Transverse colon (tissue), 4 donors: ENCODE results near the gene MFSD6L.

ENCODE experiments used
- EP300 ChIP-seq: sonication (generic); formaldehyde crosslinking; IDR thresholded peaks from one replicate; pipeline ENCODE4 v1.6.1; 2017; ENCODE audit warnings: antibody characterized with exemption, low read depth
- POLR2A ChIP-seq: fragments of 450-650 bp; IDR thresholded peaks from one replicate; pipeline ENCODE4 v1.6.1; 2016; ENCODE audit warnings: antibody characterized with exemption, mild to moderate bottlenecking, moderate library complexity
- POLR2AphosphoS5 ChIP-seq, 3 donors: sonication (generic); formaldehyde crosslinking; IDR thresholded peaks; one replicate each; pipeline ENCODE4 v1.6.1; 2016; ENCODE audit warnings: antibody characterized with exemption in 3 of 3
- TF ChIP-seq, protein P1 (sequence below), 5 experiments: fragments of 200-600 bp in 3 of 5; fragments of 450-650 bp in 2 of 5; sonication (generic) in 3 of 5; IDR thresholded peaks; 1 replicate in 2 of 5; 2 replicates in 3 of 5; pipeline ENCODE4 v1.5.1; 2016 to 2017; ENCODE audit warnings: antibody characterized with exemption in 5 of 5, inconsistent platforms in 3 of 5, mild to moderate bottlenecking in 2 of 5, moderate library complexity in 1 of 5

GRCh38 chr17:8835631-8836364 is 36.6 kb upstream of the MFSD6L start:
- TF ChIP-seq, protein P1, sequence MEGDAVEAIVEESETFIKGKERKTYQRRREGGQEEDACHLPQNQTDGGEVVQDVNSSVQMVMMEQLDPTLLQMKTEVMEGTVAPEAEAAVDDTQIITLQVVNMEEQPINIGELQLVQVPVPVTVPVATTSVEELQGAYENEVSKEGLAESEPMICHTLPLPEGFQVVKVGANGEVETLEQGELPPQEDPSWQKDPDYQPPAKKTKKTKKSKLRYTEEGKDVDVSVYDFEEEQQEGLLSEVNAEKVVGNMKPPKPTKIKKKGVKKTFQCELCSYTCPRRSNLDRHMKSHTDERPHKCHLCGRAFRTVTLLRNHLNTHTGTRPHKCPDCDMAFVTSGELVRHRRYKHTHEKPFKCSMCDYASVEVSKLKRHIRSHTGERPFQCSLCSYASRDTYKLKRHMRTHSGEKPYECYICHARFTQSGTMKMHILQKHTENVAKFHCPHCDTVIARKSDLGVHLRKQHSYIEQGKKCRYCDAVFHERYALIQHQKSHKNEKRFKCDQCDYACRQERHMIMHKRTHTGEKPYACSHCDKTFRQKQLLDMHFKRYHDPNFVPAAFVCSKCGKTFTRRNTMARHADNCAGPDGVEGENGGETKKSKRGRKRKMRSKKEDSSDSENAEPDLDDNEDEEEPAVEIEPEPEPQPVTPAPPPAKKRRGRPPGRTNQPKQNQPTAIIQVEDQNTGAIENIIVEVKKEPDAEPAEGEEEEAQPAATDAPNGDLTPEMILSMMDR (IDR thresholded peaks at IDR 0.05), result no peak
- TF ChIP-seq POLR2AphosphoS5 (IDR thresholded peaks at IDR 0.05) (no peak), POLR2A (no peak), EP300 (no peak)
